Measurements from ENCODE around the gene WASF2. TPM values are rescaled to one million over a fixed set of nuclear protein-coding genes. Genes with fewer than 3 reads are reported as not detected.

Gene WASF2
- total and polyA plus RNA-seq, 2 of the 8 experiments (the other 6 are each of a cell fraction or from before 2014, with no cell fraction given): 32.1 to 86.6 TPM

GRCh38 chr1:27356619-27357280 is 133.2 kb downstream of the WASF2 start:
- H4K91ac ChIP-seq (replicated peaks; ENCODE audit: insufficient read length, low read length): peak overlapping the region; percentile 0
- H3K4me1 ChIP-seq (replicated peaks in 1 of 4; ENCODE audit: control insufficient read depth in 3 of 4, insufficient read depth in 4 of 4, low read length in 3 of 4): peaks cover 0 to 14% (median 7%) of the 10 kb centered on the region in 4 experiments; a peak in 6 of 7 replicates
- H3K23me2 ChIP-seq (ENCODE audit: low read depth, low read length): peaks cover 14% of the 10 kb centered on the region
- H3K9me3 ChIP-seq (ENCODE audit: insufficient read depth in 2 of 2, low read depth in 1 of 2, low read length in 1 of 2): no peaks in the 10 kb centered on the region
- WGBS, 2 experiments (ENCODE audit: extremely low coverage in 1 of 2, insufficient coverage in 1 of 2, insufficient read length in 1 of 2, insufficient replicate concordance in 2 of 2, low coverage in 1 of 2, low lambda C conversion rate in 2 of 2, missing lambda C conversion rate in 1 of 2): 77% methylated on average over 26 of the region's 37 CpGs; no CpG with 5 or more reads in 1 of the 2 experiments
- H2BK12ac ChIP-seq (ENCODE audit: low read depth, low read length): peak overlapping the region; percentile 84; the same call in 1 of the 2 replicates
- no peak overlapping the region for H3K4ac ChIP-seq (replicated peaks; ENCODE audit: insufficient read length, low read depth, low read length)
- no peak overlapping the region for H3K4me3 ChIP-seq (ENCODE audit: extremely low read depth in 1 of 4, insufficient read depth in 2 of 4, low read depth in 3 of 4, low read length in 4 of 4)
- no peak overlapping the region for H2BK5ac ChIP-seq (ENCODE audit: low read depth, low read length)
- DNase-seq (ENCODE audit: low read depth in 1 of 2, low spot score in 2 of 2): no peak
- no peak overlapping the region for H3K14ac ChIP-seq (ENCODE audit: insufficient read length)
- H3K4me2 ChIP-seq (ENCODE audit: insufficient read depth in 1 of 2, low read depth in 2 of 2, low read length in 2 of 2): peak overlapping the region in 1 of 2 experiments; percentile 62; a peak in 1 of 4 replicates
- peaks cover 0 to 12% of the 10 kb centered on the region in 2 experiments for H4K20me1 ChIP-seq (replicated peaks in 1 of 2; ENCODE audit: control insufficient read depth in 1 of 2, insufficient read depth in 2 of 2, low read length in 2 of 2)
- no peak overlapping the region for H2BK15ac ChIP-seq (ENCODE audit: low read length)
- no peaks in the 10 kb centered on the region for H3K36me3 ChIP-seq (ENCODE audit: control insufficient read depth in 2 of 4, insufficient read depth in 4 of 4, low read length in 3 of 4)
- no peaks in the 10 kb centered on the region for H3K79me1 ChIP-seq (ENCODE audit: low read depth, low read length)
- H4K5ac ChIP-seq (ENCODE audit: insufficient read length, low read depth, low read length): no peak overlapping the region
- H2AK5ac ChIP-seq (ENCODE audit: low read depth, low read length): no peak overlapping the region
- H2BK20ac ChIP-seq (ENCODE audit: low read length): no peak overlapping the region; the same call in 1 of the 2 replicates
- H3K56ac ChIP-seq (replicated peaks; ENCODE audit: insufficient read length, low read depth, low read length): no peak overlapping the region
- H3K27me3 ChIP-seq (replicated peaks in 1 of 4; ENCODE audit: control insufficient read depth in 3 of 4, extremely low read depth in 1 of 4, insufficient read depth in 3 of 4, low read length in 3 of 4): peaks cover 12 to 43% (median 35%) of the 10 kb centered on the region in 4 experiments
- POLR2A ChIA-PET (ENCODE audit: partially characterized antibody): interaction anchor here (0.7 to 10.9 kb wide), 9 partner anchors 4 to 248 kb away, joined by 3 to 101 read pairs (median 5); partner anchors contain the start of genes AHDC1 and MAP3K6
- FAIRE-seq: no peak
- CTCF ChIA-PET (ENCODE audit: partially characterized antibody): interaction anchor here (0.8 to 28.8 kb wide), 35 partner anchors 8 to 319 kb away, joined by 3 to 625 read pairs (median 6); partner anchors contain the start of genes CD164L2, FCN3, GPR3 and MAP3K6
- no peak overlapping the region for H3K9ac ChIP-seq (replicated peaks in 1 of 4; ENCODE audit: extremely low read depth in 1 of 4, low read depth in 3 of 4, low read length in 3 of 4)
- no peak overlapping the region for H3K27ac ChIP-seq (ENCODE audit: low read depth, low read length)
- H2AFZ ChIP-seq (ENCODE audit: low read length): no peak overlapping the region
- no peak overlapping the region for H2BK120ac ChIP-seq (replicated peaks; ENCODE audit: low read depth, low read length)
- no peaks in the 10 kb centered on the region for H3K79me2 ChIP-seq (ENCODE audit: control insufficient read depth in 1 of 2, insufficient read depth in 2 of 2, low read length in 2 of 2)
- no peak overlapping the region for H3K18ac ChIP-seq (ENCODE audit: extremely low read depth, low read length)
- TF ChIP-seq HDAC6 (IDR thresholded peaks at IDR 0.05; ENCODE audit: low read depth, low read length) (no peak), POLR2AphosphoS5 (IDR thresholded peaks at IDR 0.05; ENCODE audit: low read depth, low read length) (no peak), RAD21 (IDR thresholded peaks at IDR 0.05 in 1 of 2, conservative IDR thresholded peaks at IDR 0.05 in 1 of 2; ENCODE audit: low read depth in 2 of 2, low read length in 2 of 2) (peak in 1 of 2 experiments; percentile 21; a peak in 2 of 4 replicates), SP4 (IDR thresholded peaks at IDR 0.05; ENCODE audit: low read length) (no peak)
- TF ChIP-seq, protein P1, sequence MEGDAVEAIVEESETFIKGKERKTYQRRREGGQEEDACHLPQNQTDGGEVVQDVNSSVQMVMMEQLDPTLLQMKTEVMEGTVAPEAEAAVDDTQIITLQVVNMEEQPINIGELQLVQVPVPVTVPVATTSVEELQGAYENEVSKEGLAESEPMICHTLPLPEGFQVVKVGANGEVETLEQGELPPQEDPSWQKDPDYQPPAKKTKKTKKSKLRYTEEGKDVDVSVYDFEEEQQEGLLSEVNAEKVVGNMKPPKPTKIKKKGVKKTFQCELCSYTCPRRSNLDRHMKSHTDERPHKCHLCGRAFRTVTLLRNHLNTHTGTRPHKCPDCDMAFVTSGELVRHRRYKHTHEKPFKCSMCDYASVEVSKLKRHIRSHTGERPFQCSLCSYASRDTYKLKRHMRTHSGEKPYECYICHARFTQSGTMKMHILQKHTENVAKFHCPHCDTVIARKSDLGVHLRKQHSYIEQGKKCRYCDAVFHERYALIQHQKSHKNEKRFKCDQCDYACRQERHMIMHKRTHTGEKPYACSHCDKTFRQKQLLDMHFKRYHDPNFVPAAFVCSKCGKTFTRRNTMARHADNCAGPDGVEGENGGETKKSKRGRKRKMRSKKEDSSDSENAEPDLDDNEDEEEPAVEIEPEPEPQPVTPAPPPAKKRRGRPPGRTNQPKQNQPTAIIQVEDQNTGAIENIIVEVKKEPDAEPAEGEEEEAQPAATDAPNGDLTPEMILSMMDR (IDR thresholded peaks at IDR 0.05; ENCODE audit: control extremely low read depth in 1 of 3, insufficient read depth in 1 of 3, low read depth in 1 of 3, low read length in 3 of 3): peak in 2 of 3 experiments; percentile 35 to 43; a peak in 3 of 4 replicates
- H3K23ac ChIP-seq (ENCODE audit: insufficient read length): no peak overlapping the region
- no peak overlapping the region for H4K8ac ChIP-seq (ENCODE audit: extremely low read depth, insufficient read depth, low read length)

Measured in H1 (cell line).